Occipital lobe (tissue), 2 donors: ENCODE results near the gene IGFN1. TPM values are rescaled to one million over a fixed set of nuclear protein-coding genes. Genes with fewer than 3 reads are reported as not detected.

Experiments
- DNase-seq: peaks from one replicate; lab custom pipeline; 2025; lab: John Stamatoyannopoulos, UW
- total RNA-seq: library from RNA; depleted of rRNA; stranded (reverse); fragments of >200 nt; gene quantifications from one replicate; pipeline ENCODE4 v1.2.3, GENCODE V29; 2014

Gene IGFN1
- total RNA-seq, 1 donor from 2014 or later: not detected

- no peak for DNase-seq
Measured at GRCh38 chr1:201262963-201263608, 72.5 kb downstream of the IGFN1 start.

- no peak for DNase-seq
Measured at GRCh38 chr1:201264072-201264471, 73.4 kb downstream of the IGFN1 start.

- DNase-seq: no peak
Measured at GRCh38 chr1:201264554-201264953, 73.9 kb downstream of the IGFN1 start.

- no peak for DNase-seq
Measured at GRCh38 chr1:201265756-201266155, 75.1 kb downstream of the IGFN1 start.

GRCh38 chr1:201266276-201266675 is 75.7 kb downstream of the IGFN1 start:
- DNase-seq: no peak

- DNase-seq: no peak
Measured at GRCh38 chr1:201266774-201267173, 76.2 kb downstream of the IGFN1 start.

- DNase-seq: no peak
Measured at GRCh38 chr1:201267481-201268229, 77.0 kb downstream of the IGFN1 start.

- DNase-seq: peak; percentile 44
Measured at GRCh38 chr1:201268604-201269151, 78.1 kb downstream of the IGFN1 start.

- no peak for DNase-seq
Measured at GRCh38 chr1:201269281-201269680, 78.7 kb downstream of the IGFN1 start.

GRCh38 chr1:201269900-201270410 is 79.3 kb downstream of the IGFN1 start:
- DNase-seq: no peak

- DNase-seq: no peak
Measured at GRCh38 chr1:201270616-201271390, 80.2 kb downstream of the IGFN1 start.

- DNase-seq: no peak
Measured at GRCh38 chr1:201272799-201273198, 82.2 kb downstream of the IGFN1 start.

GRCh38 chr1:201274616-201275252 is 84.1 kb downstream of the IGFN1 start:
- DNase-seq: no peak

- DNase-seq: no peak
Measured at GRCh38 chr1:201275253-201275666, 84.6 kb downstream of the IGFN1 start.

GRCh38 chr1:201276891-201277290 is 86.3 kb downstream of the IGFN1 start:
- no peak for DNase-seq

- DNase-seq: no peak
Measured at GRCh38 chr1:201277441-201277840, 86.8 kb downstream of the IGFN1 start.

Other genes starting within 250 kb of the IGFN1 start
- gene KIF21B, start 167.1 kb upstream of the IGFN1 start, total RNA-seq: 165 TPM
- gene CACNA1S, start 78.4 kb upstream of the IGFN1 start, total RNA-seq: under 0.01 TPM
- 0.16 TPM for gene ASCL5, start 63.6 kb upstream of the IGFN1 start, total RNA-seq
- 54.4 TPM for gene TMEM9, start 36.4 kb upstream of the IGFN1 start, total RNA-seq
- gene PKP1, start 92.7 kb downstream of the IGFN1 start, total RNA-seq: 0.16 TPM
- gene TNNT2, start 186.9 kb downstream of the IGFN1 start, total RNA-seq: not detected
- gene LAD1, start 208.5 kb downstream of the IGFN1 start, total RNA-seq: not detected
- not detected for gene TNNI1, start 230.9 kb downstream of the IGFN1 start, total RNA-seq